ENCODE measurements around the gene FNBP1. TPM values are rescaled to one million over a fixed set of nuclear protein-coding genes. Genes with fewer than 3 reads are reported as not detected.

The FNBP1 gene
- total and polyA plus RNA-seq, 2 of the 13 experiments (the other 11 are each of a cell fraction or from before 2014, with no cell fraction given), result 5.4 to 19.5 TPM

DNA sequence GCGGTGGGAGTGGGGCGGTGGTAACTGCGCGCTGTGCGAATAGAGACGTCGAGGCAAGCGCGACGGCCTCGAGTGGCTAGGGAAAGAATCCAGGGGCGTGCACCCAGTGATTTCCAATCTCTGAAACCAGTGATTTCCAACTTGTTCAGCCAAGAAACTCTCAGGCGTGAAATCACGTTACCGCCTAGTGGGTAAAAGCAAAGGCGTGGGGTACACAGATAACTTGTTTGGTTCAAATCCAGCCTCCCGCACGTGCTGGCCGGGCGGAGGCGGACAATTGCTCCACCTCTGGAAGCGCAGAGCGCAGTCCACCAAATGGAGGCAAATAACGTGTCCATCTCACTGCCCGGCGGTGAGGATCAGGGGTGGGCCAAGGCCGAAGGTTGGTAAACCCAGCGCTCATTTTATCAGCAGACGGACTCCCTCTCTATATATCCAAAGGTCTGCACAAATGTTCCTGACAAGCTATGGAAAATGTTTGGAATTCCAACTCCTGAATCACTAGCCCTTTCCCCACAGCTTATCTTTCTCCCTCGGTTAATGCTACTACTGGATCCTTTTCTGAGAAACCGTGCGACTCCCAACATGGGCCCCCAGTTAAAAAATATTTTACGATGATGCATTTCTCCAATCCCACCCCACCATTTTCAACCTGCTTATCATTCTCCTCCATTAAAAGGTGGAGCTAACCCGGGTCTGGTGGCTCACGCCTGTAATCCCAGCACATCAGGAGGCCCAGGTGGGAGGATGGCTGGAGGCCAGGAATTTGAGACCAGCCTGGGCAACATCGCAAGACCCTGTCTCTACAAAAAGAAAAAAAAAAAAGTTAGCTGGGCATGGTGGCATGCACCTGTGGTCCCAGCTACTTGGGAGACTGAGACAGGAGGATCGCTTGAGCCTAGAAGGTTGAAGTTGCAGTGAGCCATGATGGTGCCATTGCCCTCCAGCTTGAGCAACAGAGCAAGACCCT, 950 bp upstream of the FNBP1 start (continued):
- TF ChIP-seq, protein P1, sequence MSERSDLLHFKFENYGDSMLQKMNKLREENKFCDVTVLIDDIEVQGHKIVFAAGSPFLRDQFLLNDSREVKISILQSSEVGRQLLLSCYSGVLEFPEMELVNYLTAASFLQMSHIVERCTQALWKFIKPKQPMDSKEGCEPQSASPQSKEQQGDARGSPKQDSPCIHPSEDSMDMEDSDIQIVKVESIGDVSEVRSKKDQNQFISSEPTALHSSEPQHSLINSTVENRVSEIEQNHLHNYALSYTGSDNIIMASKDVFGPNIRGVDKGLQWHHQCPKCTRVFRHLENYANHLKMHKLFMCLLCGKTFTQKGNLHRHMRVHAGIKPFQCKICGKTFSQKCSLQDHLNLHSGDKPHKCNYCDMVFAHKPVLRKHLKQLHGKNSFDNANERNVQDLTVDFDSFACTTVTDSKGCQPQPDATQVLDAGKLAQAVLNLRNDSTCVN (CRISPR knock-in tag; IDR thresholded peaks at IDR 0.05; ENCODE audit: borderline replicate concordance), result no peak
- TF ChIP-seq, protein P2, sequence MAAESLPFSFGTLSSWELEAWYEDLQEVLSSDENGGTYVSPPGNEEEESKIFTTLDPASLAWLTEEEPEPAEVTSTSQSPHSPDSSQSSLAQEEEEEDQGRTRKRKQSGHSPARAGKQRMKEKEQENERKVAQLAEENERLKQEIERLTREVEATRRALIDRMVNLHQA (CRISPR knock-in tag; IDR thresholded peaks at IDR 0.05), result no peak
- TF ChIP-seq SRSF9 (IDR thresholded peaks at IDR 0.05; ENCODE audit: borderline replicate concordance, insufficient read depth, low read depth, low read length, poor library complexity, severe bottlenecking), result no peak
- no peak for TF ChIP-seq HMGA1 (CRISPR knock-in tag; conservative IDR thresholded peaks at IDR 0.05)
- TF ChIP-seq, protein P3, sequence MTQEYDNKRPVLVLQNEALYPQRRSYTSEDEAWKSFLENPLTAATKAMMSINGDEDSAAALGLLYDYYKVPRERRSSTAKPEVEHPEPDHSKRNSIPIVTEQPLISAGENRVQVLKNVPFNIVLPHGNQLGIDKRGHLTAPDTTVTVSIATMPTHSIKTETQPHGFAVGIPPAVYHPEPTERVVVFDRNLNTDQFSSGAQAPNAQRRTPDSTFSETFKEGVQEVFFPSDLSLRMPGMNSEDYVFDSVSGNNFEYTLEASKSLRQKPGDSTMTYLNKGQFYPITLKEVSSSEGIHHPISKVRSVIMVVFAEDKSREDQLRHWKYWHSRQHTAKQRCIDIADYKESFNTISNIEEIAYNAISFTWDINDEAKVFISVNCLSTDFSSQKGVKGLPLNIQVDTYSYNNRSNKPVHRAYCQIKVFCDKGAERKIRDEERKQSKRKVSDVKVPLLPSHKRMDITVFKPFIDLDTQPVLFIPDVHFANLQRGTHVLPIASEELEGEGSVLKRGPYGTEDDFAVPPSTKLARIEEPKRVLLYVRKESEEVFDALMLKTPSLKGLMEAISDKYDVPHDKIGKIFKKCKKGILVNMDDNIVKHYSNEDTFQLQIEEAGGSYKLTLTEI (CRISPR knock-in tag; conservative IDR thresholded peaks at IDR 0.05), result no peak
- no peak for TF ChIP-seq ZNF549 (CRISPR knock-in tag; IDR thresholded peaks at IDR 0.05)
- no peak; the same call in 1 of the 2 replicates for TF ChIP-seq ZNF792 (CRISPR knock-in tag; IDR thresholded peaks at IDR 0.05)
- no peak for TF ChIP-seq ZBTB3 (CRISPR knock-in tag; IDR thresholded peaks at IDR 0.05; ENCODE audit: borderline replicate concordance, low read depth)
- TF ChIP-seq SNRNP70 (IDR thresholded peaks at IDR 0.05; ENCODE audit: low read depth, low read length), result no peak
- peak; percentile 93; the same call in 1 of the 2 replicates for TF ChIP-seq ZNF253 (CRISPR knock-in tag; IDR thresholded peaks at IDR 0.05; ENCODE audit: borderline replicate concordance)
- TF ChIP-seq, protein P4, sequence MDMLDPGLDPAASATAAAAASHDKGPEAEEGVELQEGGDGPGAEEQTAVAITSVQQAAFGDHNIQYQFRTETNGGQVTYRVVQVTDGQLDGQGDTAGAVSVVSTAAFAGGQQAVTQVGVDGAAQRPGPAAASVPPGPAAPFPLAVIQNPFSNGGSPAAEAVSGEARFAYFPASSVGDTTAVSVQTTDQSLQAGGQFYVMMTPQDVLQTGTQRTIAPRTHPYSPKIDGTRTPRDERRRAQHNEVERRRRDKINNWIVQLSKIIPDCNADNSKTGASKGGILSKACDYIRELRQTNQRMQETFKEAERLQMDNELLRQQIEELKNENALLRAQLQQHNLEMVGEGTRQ (IDR thresholded peaks at IDR 0.05; ENCODE audit: low read depth, low read length), result no peak
- TF ChIP-seq, protein P4 (CRISPR knock-in tag; IDR thresholded peaks at IDR 0.05; ENCODE audit: borderline replicate concordance), result no peak; the same call in 1 of the 2 replicates
- no peak for TF ChIP-seq ZFP90 (CRISPR knock-in tag; IDR thresholded peaks at IDR 0.05; ENCODE audit: borderline replicate concordance)
- TF ChIP-seq ZNF343 (CRISPR knock-in tag; IDR thresholded peaks at IDR 0.05), result no peak
- TF ChIP-seq ZNF672 (CRISPR knock-in tag; IDR thresholded peaks at IDR 0.05), result no peak
- TF ChIP-seq DNMT1 (CRISPR knock-in tag; IDR thresholded peaks at IDR 0.05), result no peak
- no peak for TF ChIP-seq XBP1 (CRISPR knock-in tag; IDR thresholded peaks at IDR 0.05)
- 0 out of 2 replicates have a peak, but pooled peaks have one; percentile 35 for TF ChIP-seq SALL1 (CRISPR knock-in tag; IDR thresholded peaks at IDR 0.05)
- TF ChIP-seq GPN1 (CRISPR knock-in tag; IDR thresholded peaks at IDR 0.05; ENCODE audit: borderline replicate concordance), result no peak
- peak; percentile 80; the same call in 1 of the 2 replicates for TF ChIP-seq NRL (CRISPR knock-in tag; IDR thresholded peaks at IDR 0.05; ENCODE audit: borderline replicate concordance)
